SK-N-SH treated with all-trans-retinoic acid at 6 μM for 48 hours (cell line): ENCODE measurements around the gene DNAH9.

Experiments
- CREB5 ChIP-seq: fragments of 250-450 bp; sonication (Bioruptor Pico); IDR thresholded peaks from 2 replicates; pipeline ENCODE4 v1.5.1; 2020; ENCODE audit warnings: low read depth, mild to moderate bottlenecking, moderate library complexity
- CSDC2 ChIP-seq: fragments of 250-450 bp; sonication (Bioruptor Pico); IDR thresholded peaks from 2 replicates; pipeline ENCODE4 v1.5.0; 2020; ENCODE audit warnings: mild to moderate bottlenecking, moderate library complexity
- ESRRG ChIP-seq: fragments of 250-450 bp; sonication (Bioruptor Pico); IDR thresholded peaks from 2 replicates; pipeline ENCODE4 v1.6.1; 2021; ENCODE audit warnings: mild to moderate bottlenecking
- PATZ1 ChIP-seq: fragments of 250-450 bp; sonication (Bioruptor Pico); IDR thresholded peaks from 2 replicates; pipeline ENCODE4 v1.8.0; 2020; ENCODE audit warnings: mild to moderate bottlenecking, moderate library complexity, borderline replicate concordance
- POU6F1 ChIP-seq: fragments of 250-450 bp; sonication (Bioruptor Pico); IDR thresholded peaks from 2 replicates; pipeline ENCODE4 v1.8.0; 2021; ENCODE audit warnings: low read depth, mild to moderate bottlenecking, moderate library complexity, borderline replicate concordance
- PPARA ChIP-seq: fragments of 250-450 bp; sonication (Bioruptor Pico); IDR thresholded peaks from 2 replicates; pipeline ENCODE4 v1.5.0; 2020; ENCODE audit warnings: mild to moderate bottlenecking, borderline replicate concordance
- RARB ChIP-seq: fragments of 250-450 bp; sonication (Bioruptor Pico); IDR thresholded peaks from 2 replicates; pipeline ENCODE4 v1.8.0; 2021; ENCODE audit warnings: mild to moderate bottlenecking, moderate library complexity
- SNAI2 ChIP-seq: fragments of 250-450 bp; sonication (Bioruptor Pico); IDR thresholded peaks from 2 replicates; pipeline ENCODE4 v1.5.0; 2020; ENCODE audit warnings: mild to moderate bottlenecking, moderate library complexity
- TCF4 ChIP-seq: fragments of 250-450 bp; sonication (Bioruptor Pico); IDR thresholded peaks from 2 replicates; pipeline ENCODE4 v1.8.0; 2021; ENCODE audit warnings: mild to moderate bottlenecking, moderate library complexity, borderline replicate concordance
- TOX ChIP-seq: fragments of 250-450 bp; sonication (Bioruptor Pico); IDR thresholded peaks from 2 replicates; pipeline ENCODE4 v1.8.0; 2021; ENCODE audit warnings: mild to moderate bottlenecking, moderate library complexity, borderline replicate concordance
- ZC3H10 ChIP-seq: fragments of 250-450 bp; sonication (Bioruptor Pico); IDR thresholded peaks from 2 replicates; pipeline ENCODE4 v1.5.1; 2021; ENCODE audit warnings: mild to moderate bottlenecking, moderate library complexity
- ZFP3 ChIP-seq: fragments of 250-450 bp; sonication (Bioruptor Pico); IDR thresholded peaks from 2 replicates; pipeline ENCODE4 v1.5.0; 2020; ENCODE audit warnings: mild to moderate bottlenecking, moderate library complexity
- ZNF70 ChIP-seq: fragments of 450-650 bp; formaldehyde crosslinking; IDR thresholded peaks from 2 replicates; pipeline ENCODE4 v1.5.0; 2020; ENCODE audit warnings: mild to moderate bottlenecking, moderate library complexity

DNA sequence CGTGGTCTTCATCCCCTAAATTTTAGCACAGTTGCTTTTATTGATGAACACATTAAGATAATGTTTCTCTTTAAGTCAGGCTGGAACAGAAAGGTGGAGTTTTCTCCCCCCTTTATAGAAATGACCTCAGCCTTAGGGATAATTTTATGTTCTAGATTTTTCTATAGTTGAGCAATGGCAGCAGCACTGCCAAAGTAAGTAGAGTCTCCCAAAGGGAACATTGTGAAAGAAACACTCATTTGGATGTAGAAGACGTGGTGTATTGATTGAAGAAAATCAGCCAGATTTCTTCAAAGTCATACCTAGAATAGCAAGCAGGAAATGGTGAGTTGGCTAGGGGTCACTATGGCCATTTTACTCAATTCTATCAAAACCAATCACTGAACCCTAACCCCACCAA lies 122.5 kb downstream of the DNAH9 start:
- TF ChIP-seq ZFP3 (CRISPR knock-in tag) (no peak), PPARA (CRISPR knock-in tag) (no peak), ZC3H10 (CRISPR knock-in tag) (no peak), ESRRG (CRISPR knock-in tag) (no peak), PATZ1 (CRISPR knock-in tag) (no peak), TCF4 (CRISPR knock-in tag) (no peak), RARB (CRISPR knock-in tag) (no peak), ZNF70 (CRISPR knock-in tag) (no peak), CSDC2 (CRISPR knock-in tag) (no peak), SNAI2 (CRISPR knock-in tag) (no peak), TOX (CRISPR knock-in tag) (no peak), POU6F1 (CRISPR knock-in tag) (no peak), CREB5 (CRISPR knock-in tag) (no peak)
